Kidney epithelial cell (primary cell): ENCODE measurements around the gene LYRM9. TPM values are rescaled to one million over a fixed set of nuclear protein-coding genes. Genes with fewer than 3 reads are reported as not detected.
"Not testable (repeated sequence)": the region's sequence is repeated elsewhere in the genome, so short reads cannot be mapped to it uniquely, and the experiment has no call there.

Experiments used
- DNase-seq: peaks from one replicate; pipeline ENCODE4 v3.0.0-alpha.2; 2010; ENCODE audit warnings: low read depth
- H3K27me3 ChIP-seq: 2 replicates; pipeline ENCODE4 v1.6.0; 2011; ENCODE audit warnings: low read length; ENCODE audit not compliant: control insufficient read depth, insufficient read depth
- H3K36me3 ChIP-seq: 2 replicates; pipeline ENCODE4 v1.5.1; 2011; ENCODE audit warnings: low read length; ENCODE audit not compliant: control insufficient read depth, insufficient read depth
- H3K4me3 ChIP-seq: 2 replicates; pipeline ENCODE4 v1.5.1; 2011; ENCODE audit warnings: low read depth, mild to moderate bottlenecking, control low read depth, low read length
- total RNA-seq: library from RNA; depleted of rRNA; stranded (reverse); fragments of >200 nt; gene quantifications from 2 replicates; pipeline ENCODE4 v1.2.3, GENCODE V29; 2015
- TF ChIP-seq, protein P1 (sequence below): IDR thresholded peaks from 2 replicates; pipeline ENCODE4 v1.5.1; 2011; ENCODE audit warnings: mild to moderate bottlenecking, moderate library complexity, low read length, control low read depth, inconsistent platforms; ENCODE audit not compliant: insufficient read depth, poor library complexity, severe bottlenecking

LYRM9 gene
- total RNA-seq, 1 donor from 2014 or later, result 5.0 TPM

DNA sequence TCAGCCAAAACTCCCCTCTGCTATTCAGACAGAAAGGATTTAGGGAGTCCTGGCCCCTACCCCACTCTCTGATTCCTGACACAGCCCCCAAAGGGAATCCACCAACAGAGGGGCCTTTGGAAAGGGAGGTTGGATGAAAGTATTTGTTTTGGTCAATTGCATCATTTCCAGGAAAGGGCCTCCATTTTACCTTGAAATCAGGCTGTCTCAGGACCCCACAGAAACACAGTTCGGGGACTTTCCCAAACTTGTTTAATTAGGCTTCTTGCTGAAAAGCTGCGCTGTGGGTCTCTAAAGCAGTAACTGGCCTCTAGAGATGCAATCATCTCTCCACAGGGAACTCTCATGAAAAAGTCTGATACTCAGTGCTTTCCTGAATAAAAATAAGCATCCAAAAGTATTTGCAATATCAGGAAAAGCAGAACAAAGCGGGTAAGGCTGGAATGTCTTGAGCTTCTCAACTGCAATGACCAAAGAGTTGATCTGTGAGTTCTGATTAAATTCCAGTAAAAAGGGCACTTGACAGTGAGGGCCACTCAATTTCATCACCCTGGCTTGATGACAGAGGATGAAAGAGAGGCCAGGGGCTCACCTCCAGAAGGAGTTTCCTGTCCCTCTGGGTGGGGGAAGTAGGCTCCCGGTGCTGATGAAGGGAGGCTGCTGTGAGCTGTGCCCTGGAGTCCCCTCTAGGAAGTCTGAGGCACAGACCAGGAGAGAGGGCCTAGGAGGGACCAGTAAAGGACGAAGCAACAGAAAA lies 36.3 kb downstream of the LYRM9 start:
- DNase-seq, result no peak
- TF ChIP-seq, protein P1, sequence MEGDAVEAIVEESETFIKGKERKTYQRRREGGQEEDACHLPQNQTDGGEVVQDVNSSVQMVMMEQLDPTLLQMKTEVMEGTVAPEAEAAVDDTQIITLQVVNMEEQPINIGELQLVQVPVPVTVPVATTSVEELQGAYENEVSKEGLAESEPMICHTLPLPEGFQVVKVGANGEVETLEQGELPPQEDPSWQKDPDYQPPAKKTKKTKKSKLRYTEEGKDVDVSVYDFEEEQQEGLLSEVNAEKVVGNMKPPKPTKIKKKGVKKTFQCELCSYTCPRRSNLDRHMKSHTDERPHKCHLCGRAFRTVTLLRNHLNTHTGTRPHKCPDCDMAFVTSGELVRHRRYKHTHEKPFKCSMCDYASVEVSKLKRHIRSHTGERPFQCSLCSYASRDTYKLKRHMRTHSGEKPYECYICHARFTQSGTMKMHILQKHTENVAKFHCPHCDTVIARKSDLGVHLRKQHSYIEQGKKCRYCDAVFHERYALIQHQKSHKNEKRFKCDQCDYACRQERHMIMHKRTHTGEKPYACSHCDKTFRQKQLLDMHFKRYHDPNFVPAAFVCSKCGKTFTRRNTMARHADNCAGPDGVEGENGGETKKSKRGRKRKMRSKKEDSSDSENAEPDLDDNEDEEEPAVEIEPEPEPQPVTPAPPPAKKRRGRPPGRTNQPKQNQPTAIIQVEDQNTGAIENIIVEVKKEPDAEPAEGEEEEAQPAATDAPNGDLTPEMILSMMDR, result no peak
- no peak overlapping the region for H3K4me3 ChIP-seq

DNA sequence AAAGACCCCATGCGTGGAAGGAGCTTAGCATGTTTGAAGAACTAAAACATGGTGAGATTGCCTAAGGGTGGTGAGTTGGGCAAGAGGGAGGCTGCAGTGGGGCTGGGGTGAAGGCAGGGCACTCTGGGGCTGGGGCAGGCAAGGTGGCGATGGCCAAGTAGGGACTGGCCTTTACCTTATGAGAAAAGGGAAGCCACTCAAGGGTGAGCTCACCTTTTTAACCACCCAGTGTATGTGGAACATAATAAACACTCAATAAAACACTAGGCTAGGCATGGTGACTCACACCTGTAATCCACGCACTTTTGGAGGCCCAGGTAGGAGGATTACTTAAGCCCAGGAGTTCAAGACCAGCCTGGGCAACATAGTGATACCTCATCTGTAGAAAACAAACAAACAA lies 37.7 kb downstream of the LYRM9 start:
- no peaks in the 10 kb centered on the region for H3K36me3 ChIP-seq
- no peaks in the 10 kb centered on the region for H3K27me3 ChIP-seq
- TF ChIP-seq, protein P1, result no peak
- no peak overlapping the region for H3K4me3 ChIP-seq
- DNase-seq, result no peak

More for the DNA sequence above, 36.3 kb downstream of the LYRM9 start:
- H3K27me3 ChIP-seq, result no peaks in the 10 kb centered on the region
- no peaks in the 10 kb centered on the region for H3K36me3 ChIP-seq

DNA sequence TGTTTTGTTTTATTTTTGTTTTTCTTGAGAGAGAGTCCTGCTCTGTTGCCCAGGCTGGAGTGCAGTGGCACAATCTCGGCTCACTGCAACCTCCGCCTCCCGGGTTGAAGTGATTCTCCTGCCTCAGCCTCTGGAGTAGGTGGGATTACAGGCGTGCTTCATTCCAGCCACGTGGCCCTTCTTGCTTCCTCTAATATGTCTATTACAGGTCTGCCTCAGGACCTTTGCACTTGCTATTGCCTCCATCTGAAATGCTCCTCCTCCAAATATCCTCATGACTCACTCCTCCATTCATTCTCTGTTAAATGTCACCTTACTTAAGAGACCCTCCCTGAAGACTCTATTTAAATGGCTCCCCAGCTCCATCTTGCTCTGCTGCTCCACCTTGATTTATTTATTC lies 39.0 kb downstream of the LYRM9 start:
- H3K36me3 ChIP-seq, result no peaks in the 10 kb centered on the region

DNA sequence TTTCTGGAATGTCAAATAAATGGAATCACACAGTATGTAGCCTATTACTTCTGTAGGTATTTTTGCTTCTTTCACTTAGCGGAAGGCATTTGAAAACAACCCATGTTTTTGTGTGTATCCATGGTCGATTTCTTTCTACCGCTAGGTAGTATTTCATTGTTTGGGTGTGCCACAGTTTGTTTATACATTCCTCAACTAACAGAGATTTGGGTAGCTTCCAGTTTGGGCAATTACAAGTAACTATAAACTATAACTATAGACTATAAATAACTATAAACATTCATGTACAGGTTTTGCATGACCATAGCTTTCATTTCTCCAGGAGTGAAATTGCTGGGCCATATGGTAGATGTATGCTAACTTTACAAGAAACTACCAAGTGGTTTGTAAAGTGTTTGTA lies 40.1 kb downstream of the LYRM9 start:
- TF ChIP-seq, protein P1, result no peak
- DNase-seq, result no peak
- Histone ChIP-seq H3K36me3 (no peaks in the 10 kb centered on the region), H3K27me3 (no peaks in the 10 kb centered on the region), H3K4me3 (no peak overlapping the region)

More for the DNA sequence above, 39.0 kb downstream of the LYRM9 start:
- TF ChIP-seq, protein P1, result no peak
- no peak for DNase-seq
- H3K27me3 ChIP-seq, result no peaks in the 10 kb centered on the region
- no peak overlapping the region for H3K4me3 ChIP-seq

DNA sequence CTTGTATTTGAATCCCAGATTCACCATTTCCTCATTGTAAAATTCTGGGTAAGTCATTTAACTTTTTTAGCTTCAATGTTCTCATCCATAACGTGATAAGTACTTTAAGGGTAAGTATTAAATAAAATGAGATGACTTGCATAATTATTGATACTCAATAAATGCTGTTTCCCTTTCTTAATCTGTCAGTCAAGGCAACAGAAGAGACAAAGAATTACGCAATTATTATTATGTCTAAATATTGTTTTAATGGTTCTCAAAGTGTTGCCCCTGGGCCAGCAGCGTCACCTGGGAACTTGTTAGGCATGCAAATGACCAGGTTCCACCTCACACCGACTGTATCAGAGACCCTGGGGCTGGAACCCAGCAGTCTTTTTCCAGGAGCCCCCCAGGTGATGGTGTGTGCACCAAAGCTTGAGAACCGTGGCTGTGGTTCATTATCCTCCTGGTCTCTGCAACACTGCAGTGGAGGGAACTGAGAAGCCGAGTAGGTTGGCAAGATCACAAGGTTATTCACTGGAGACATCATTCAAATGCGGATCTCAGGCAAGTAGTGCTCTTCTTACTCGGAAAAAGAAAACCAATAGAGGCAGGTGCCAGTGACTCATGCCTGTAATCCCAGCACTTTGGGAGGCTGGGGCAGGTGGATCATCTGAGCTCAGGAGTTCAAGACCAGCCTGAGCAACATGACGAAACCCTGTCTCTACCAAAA lies 43.5 kb downstream of the LYRM9 start:
- H3K36me3 ChIP-seq, result no peaks in the 10 kb centered on the region
- no peak overlapping the region for H3K4me3 ChIP-seq
- no peaks in the 10 kb centered on the region for H3K27me3 ChIP-seq
- DNase-seq, result no peak
- TF ChIP-seq, protein P1, result no peak

DNA sequence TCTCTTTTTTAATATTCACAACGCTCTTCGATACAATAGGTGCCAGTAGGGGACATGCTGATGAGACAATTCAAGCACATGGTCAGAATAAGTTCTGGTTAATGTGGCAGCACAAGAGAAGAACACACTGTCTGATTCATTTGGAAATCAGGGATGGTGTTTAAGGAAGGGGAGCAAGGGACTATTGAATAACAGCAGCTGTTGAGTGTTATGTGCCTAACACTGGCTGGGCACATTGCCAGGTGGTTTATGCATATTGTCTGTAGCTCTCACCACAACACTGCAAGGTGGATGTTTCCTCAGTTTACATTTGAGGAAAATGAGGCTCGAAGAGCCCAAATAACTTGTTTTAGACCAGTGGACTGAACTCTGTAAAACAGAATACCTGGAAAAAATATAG lies 44.2 kb downstream of the LYRM9 start:
- H3K4me3 ChIP-seq, result no peak overlapping the region
- DNase-seq, result no peak
- H3K27me3 ChIP-seq, result no peaks in the 10 kb centered on the region
- no peaks in the 10 kb centered on the region for H3K36me3 ChIP-seq
- TF ChIP-seq, protein P1, result no peak

DNA sequence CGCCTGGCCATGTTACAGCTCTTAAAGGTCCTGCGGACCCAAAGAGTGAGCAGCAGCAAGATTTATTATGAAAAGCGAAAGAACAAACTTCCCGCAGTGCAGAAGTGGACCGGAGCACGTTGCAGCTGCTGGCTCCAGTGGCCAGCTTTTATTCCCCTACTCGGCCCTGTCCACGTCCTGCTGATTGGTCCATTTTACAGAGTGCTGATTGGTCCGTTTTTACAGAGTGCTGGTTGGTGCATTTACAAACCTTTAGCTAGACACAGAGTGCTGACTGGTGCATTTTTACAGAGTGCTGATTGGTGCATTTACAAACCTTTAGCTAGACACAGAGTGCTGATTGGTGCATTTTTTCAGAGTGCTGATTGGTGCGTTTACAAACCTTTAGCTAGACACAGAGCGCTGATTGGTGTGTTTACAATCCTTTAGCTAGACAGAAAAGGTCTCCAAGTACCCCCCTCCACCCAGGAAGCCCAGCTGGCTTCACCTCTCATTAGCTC lies 46.3 kb downstream of the LYRM9 start:
- H3K27me3 ChIP-seq, H3K36me3 ChIP-seq, DNase-seq, H3K4me3 ChIP-seq: not testable (repeated sequence)
